A673 (cell line): ENCODE measurements around the gene TBX20.
"Not testable (repeated sequence)": the region's sequence is repeated elsewhere in the genome, so short reads cannot be mapped to it uniquely, and the experiment has no call there.

Experiments used
- CTCF ChIP-seq: fragments of 300-800, 200-600 bp; sonication (generic); conservative IDR thresholded peaks from 2 replicates; pipeline ENCODE4 v1.5.1; 2017; ENCODE audit warnings: low read depth, mild to moderate bottlenecking, antibody characterized with exemption, low read length, moderate library complexity, mixed read lengths
- EZH2 ChIP-seq: fragments of 200-600 bp; sonication (generic); IDR thresholded peaks from 2 replicates; pipeline ENCODE4 v1.6.1; 2017; ENCODE audit warnings: borderline replicate concordance, low read depth, mild to moderate bottlenecking, mixed read lengths, antibody characterized with exemption, low read length; ENCODE audit not compliant: poor library complexity, severe bottlenecking

- TF ChIP-seq CTCF, EZH2: not testable (repeated sequence)
Measured at GRCh38 chr7:35161059-35161740, 92.7 kb downstream of the TBX20 start.
